Measurements from ENCODE around the gene CEBPA.

CEBPA gene

GRCh38 chr19:33270769-33271168 lies 31.6 kb downstream of the CEBPA start:
- DNase-seq, result no peak

- no peak for DNase-seq
Observed at GRCh38 chr19:33269016-33269415, 33.3 kb downstream of the CEBPA start.

GRCh38 chr19:33268162-33268991 lies 34.0 kb downstream of the CEBPA start:
- peak in 1 of 2 experiments; percentile 15 for DNase-seq

GRCh38 chr19:33267706-33268105 lies 34.6 kb downstream of the CEBPA start:
- no peak for DNase-seq

GRCh38 chr19:33266974-33267484 lies 35.3 kb downstream of the CEBPA start:
- peak; percentile 56 to 62 for DNase-seq

GRCh38 chr19:33264881-33265445 lies 37.4 kb downstream of the CEBPA start:
- no peak for DNase-seq

- no peak for DNase-seq
Observed at GRCh38 chr19:33263325-33264023, 38.9 kb downstream of the CEBPA start.

- DNase-seq, result peak in 1 of 2 experiments; percentile 16
Observed at GRCh38 chr19:33261511-33262189, 40.7 kb downstream of the CEBPA start.

GRCh38 chr19:33260628-33261418 lies 41.5 kb downstream of the CEBPA start:
- peak; percentile 85 to 86 for DNase-seq

- peak; percentile 92 to 95 for DNase-seq
Observed at GRCh38 chr19:33259539-33259938, 42.8 kb downstream of the CEBPA start.

GRCh38 chr19:33257828-33258227 lies 44.5 kb downstream of the CEBPA start:
- DNase-seq, result no peak

GRCh38 chr19:33256261-33256660 lies 46.1 kb downstream of the CEBPA start:
- no peak for DNase-seq

GRCh38 chr19:33255781-33256180 lies 46.6 kb downstream of the CEBPA start:
- no peak for DNase-seq

GRCh38 chr19:33254245-33254824 lies 48.0 kb downstream of the CEBPA start:
- peak in 1 of 2 experiments; percentile 20 for DNase-seq

GRCh38 chr19:33252971-33253370 lies 49.4 kb downstream of the CEBPA start:
- DNase-seq, result no peak

- DNase-seq, result no peak
Observed at GRCh38 chr19:33252418-33252962, 49.8 kb downstream of the CEBPA start.

GRCh38 chr19:33251526-33252090 lies 50.7 kb downstream of the CEBPA start:
- DNase-seq, result no peak

- DNase-seq, result no peak
Observed at GRCh38 chr19:33251076-33251475, 51.3 kb downstream of the CEBPA start.

GRCh38 chr19:33250500-33250899 lies 51.8 kb downstream of the CEBPA start:
- no peak for DNase-seq
